Prostate gland (tissue), 2 donors: Measurements from ENCODE around the gene NUS1.
"Not testable (repeated sequence)": the region's sequence is repeated elsewhere in the genome, so short reads cannot be mapped to it uniquely, and the experiment has no call there.

Experiments
- CTCF ChIP-seq, 4 experiments: fragments of 200-600 bp in 2 of 4; fragments of 450-650 bp in 2 of 4; sonication (generic) in 2 of 4; IDR thresholded peaks; 1 replicate in 3 of 4; 2 replicates in 1 of 4; pipeline ENCODE4 v1.5.1; 2016 to 2019; ENCODE audit warnings: antibody characterized with exemption in 4 of 4, mild to moderate bottlenecking in 2 of 4, moderate library complexity in 2 of 4
- POLR2AphosphoS5 ChIP-seq: sonication (generic); formaldehyde crosslinking; IDR thresholded peaks from one replicate; pipeline ENCODE4 v1.6.1; 2017; ENCODE audit warnings: antibody characterized with exemption

- TF ChIP-seq CTCF (IDR thresholded peaks at IDR 0.05); POLR2AphosphoS5: not testable (repeated sequence)
These were observed 511 bp downstream of the NUS1 start for GRCh38 chr6:117675658-117676301.
